ENCODE results near the gene CMTM6. TPM values are rescaled to one million over a fixed set of nuclear protein-coding genes. Genes with fewer than 3 reads are reported as not detected.

The CMTM6 gene
- total and polyA plus RNA-seq, 4 donors, result 27.1 to 97.4 (median 72.2) TPM

DNA sequence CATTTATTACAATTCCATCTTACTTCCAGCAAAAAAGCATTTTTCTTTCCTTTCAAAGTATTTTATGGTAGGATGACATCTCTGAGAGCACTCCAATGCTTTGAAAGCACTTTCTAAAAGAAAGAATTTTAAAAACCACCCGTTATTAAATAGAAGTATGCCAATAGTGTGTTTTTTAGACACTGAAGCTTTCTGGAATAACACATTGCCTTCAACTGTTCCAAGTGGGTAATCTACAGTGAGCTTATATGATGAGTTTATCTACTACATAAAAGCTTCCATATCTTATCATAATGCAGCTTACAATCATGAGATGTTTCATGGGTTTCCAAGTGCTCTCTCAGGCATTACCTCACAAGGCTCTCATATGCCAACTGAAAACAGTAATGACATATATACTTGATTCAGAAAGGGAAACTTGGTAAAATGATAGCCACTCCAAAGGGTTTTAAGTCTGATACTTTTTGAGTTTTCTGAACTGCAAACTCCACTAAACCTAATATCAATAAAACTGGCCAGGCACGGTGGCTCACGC lies 14.1 kb downstream of the CMTM6 start:
- no peaks in the 10 kb centered on the region for H3K9me3 ChIP-seq (ENCODE audit: control insufficient read depth in 4 of 4, insufficient read depth in 3 of 4, low read length in 3 of 4)
- ATAC-seq (ENCODE audit: insufficient read depth, low FRiP score), result no peak
- WGBS, 2 donors, result 85 to 90% methylated on average over 3 of the region's 3 CpGs
- H3K27ac ChIP-seq (ENCODE audit: low read depth in 1 of 2, low read length in 1 of 2), result no peak overlapping the region
- H3K4me1 ChIP-seq (ENCODE audit: control insufficient read depth in 5 of 5, insufficient read depth in 5 of 5, low read length in 5 of 5), result peaks cover 0 to 6% (median 2%) of the 10 kb centered on the region in 5 donors
- H3K4me3 ChIP-seq, result no peak overlapping the region
- H3K9ac ChIP-seq (ENCODE audit: insufficient read depth in 1 of 2, low read length in 2 of 2), result no peak overlapping the region
- TF ChIP-seq, protein P1, sequence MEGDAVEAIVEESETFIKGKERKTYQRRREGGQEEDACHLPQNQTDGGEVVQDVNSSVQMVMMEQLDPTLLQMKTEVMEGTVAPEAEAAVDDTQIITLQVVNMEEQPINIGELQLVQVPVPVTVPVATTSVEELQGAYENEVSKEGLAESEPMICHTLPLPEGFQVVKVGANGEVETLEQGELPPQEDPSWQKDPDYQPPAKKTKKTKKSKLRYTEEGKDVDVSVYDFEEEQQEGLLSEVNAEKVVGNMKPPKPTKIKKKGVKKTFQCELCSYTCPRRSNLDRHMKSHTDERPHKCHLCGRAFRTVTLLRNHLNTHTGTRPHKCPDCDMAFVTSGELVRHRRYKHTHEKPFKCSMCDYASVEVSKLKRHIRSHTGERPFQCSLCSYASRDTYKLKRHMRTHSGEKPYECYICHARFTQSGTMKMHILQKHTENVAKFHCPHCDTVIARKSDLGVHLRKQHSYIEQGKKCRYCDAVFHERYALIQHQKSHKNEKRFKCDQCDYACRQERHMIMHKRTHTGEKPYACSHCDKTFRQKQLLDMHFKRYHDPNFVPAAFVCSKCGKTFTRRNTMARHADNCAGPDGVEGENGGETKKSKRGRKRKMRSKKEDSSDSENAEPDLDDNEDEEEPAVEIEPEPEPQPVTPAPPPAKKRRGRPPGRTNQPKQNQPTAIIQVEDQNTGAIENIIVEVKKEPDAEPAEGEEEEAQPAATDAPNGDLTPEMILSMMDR (IDR thresholded peaks at IDR 0.05; ENCODE audit: control extremely low read depth, extremely low read depth), result no peak
- no peaks in the 10 kb centered on the region for H3K27me3 ChIP-seq (ENCODE audit: control insufficient read depth in 3 of 3, insufficient read depth in 3 of 3, low read length in 2 of 3)
- DNase-seq, result no peak
- peaks cover 4 to 14% (median 9%) of the 10 kb centered on the region in 4 donors for H3K36me3 ChIP-seq (ENCODE audit: control insufficient read depth in 4 of 4, insufficient read depth in 4 of 4, low read length in 4 of 4)

DNA sequence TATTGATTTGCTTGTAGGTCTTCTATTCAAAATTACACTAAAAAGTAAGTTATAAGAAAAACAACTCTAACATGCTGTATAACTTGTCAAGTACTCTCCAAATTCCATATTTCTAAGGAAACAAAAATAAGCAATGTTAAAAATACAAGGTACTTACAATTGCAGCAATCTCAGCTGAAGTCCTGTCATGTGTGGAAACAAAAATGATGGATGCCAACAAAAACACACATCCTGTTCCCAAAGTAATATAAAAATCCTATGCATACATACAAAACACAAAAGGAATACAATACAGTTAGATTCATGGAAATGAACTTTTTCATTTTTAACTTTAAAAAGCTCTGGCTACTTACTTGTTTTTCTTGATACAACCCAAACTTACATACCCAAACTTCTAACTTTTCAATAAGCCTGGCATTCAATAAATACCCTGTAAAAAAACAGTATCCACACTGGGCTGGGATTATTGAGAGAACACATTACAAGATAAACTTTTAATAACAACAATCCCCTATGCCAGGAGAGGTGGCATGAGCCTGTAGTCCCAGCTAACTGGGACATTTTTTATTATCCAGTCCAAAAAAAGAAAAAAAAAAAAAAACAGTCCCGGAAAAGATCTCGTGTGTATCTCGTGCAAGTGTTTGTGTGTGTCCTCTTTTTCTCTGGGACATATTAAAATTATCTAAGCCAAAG lies 14.7 kb downstream of the CMTM6 start:
- Histone ChIP-seq H3K36me3 (ENCODE audit: control insufficient read depth in 4 of 4, insufficient read depth in 4 of 4, low read length in 4 of 4) (peaks cover 4 to 15% (median 10%) of the 10 kb centered on the region in 4 donors), H3K9ac (ENCODE audit: insufficient read depth in 1 of 2, low read length in 2 of 2) (no peak overlapping the region), H3K27ac (ENCODE audit: low read depth in 1 of 2, low read length in 1 of 2) (no peak overlapping the region), H3K4me1 (ENCODE audit: control insufficient read depth in 5 of 5, insufficient read depth in 5 of 5, low read length in 5 of 5) (peaks cover 0 to under 1% (median 0%) of the 10 kb centered on the region in 5 donors), H3K9me3 (ENCODE audit: control insufficient read depth in 4 of 4, insufficient read depth in 3 of 4, low read length in 3 of 4) (no peaks in the 10 kb centered on the region), H3K4me3 (no peak overlapping the region), H3K27me3 (ENCODE audit: control insufficient read depth in 3 of 3, insufficient read depth in 3 of 3, low read length in 2 of 3) (no peaks in the 10 kb centered on the region)
- WGBS, 2 donors, result 84 to 96% methylated on average over 3 of the region's 3 CpGs
- TF ChIP-seq, protein P1 (IDR thresholded peaks at IDR 0.05; ENCODE audit: control extremely low read depth, extremely low read depth), result no peak
- ATAC-seq (ENCODE audit: insufficient read depth, low FRiP score) (no peak), DNase-seq (no peak)

DNA sequence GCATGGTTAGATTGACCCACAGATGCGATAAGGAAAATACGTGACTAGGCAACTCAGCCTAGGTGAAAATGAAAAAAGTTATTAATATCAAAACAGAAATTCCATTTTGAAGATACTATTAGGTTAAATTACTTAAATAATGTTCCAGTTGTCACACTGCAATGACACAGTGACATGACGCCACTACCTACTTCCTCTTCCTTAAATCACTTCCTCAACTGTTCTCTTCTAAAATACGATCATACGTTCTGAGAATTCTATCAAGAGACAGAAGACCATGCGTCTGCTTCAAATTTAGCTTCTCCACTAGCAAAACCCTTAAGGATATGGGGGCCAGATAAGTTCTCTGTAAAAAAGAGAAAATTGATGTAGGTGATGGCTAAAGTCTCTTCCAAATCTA lies 18.2 kb downstream of the CMTM6 start:
- Histone ChIP-seq H3K27me3 (ENCODE audit: control insufficient read depth in 3 of 3, insufficient read depth in 3 of 3, low read length in 2 of 3) (no peaks in the 10 kb centered on the region), H3K4me3 (no peak overlapping the region), H3K36me3 (ENCODE audit: control insufficient read depth in 4 of 4, insufficient read depth in 4 of 4, low read length in 4 of 4) (peaks cover 4 to 17% (median 15%) of the 10 kb centered on the region in 4 donors), H3K4me1 (ENCODE audit: control insufficient read depth in 5 of 5, insufficient read depth in 5 of 5, low read length in 5 of 5) (peaks cover 0 to 3% (median 0%) of the 10 kb centered on the region in 5 donors), H3K9me3 (ENCODE audit: control insufficient read depth in 4 of 4, insufficient read depth in 3 of 4, low read length in 3 of 4) (no peaks in the 10 kb centered on the region), H3K27ac (ENCODE audit: low read depth in 1 of 2, low read length in 1 of 2) (no peak overlapping the region), H3K9ac (ENCODE audit: insufficient read depth in 1 of 2, low read length in 2 of 2) (no peak overlapping the region)
- ATAC-seq (ENCODE audit: insufficient read depth, low FRiP score), result no peak
- WGBS, 2 donors, result 41 to 76% methylated on average over 6 of the region's 6 CpGs
- TF ChIP-seq, protein P1 (IDR thresholded peaks at IDR 0.05; ENCODE audit: control extremely low read depth, extremely low read depth), result no peak
- DNase-seq, result no peak
